ENCODE data around the gene SLC39A13.

The SLC39A13 gene

DNA sequence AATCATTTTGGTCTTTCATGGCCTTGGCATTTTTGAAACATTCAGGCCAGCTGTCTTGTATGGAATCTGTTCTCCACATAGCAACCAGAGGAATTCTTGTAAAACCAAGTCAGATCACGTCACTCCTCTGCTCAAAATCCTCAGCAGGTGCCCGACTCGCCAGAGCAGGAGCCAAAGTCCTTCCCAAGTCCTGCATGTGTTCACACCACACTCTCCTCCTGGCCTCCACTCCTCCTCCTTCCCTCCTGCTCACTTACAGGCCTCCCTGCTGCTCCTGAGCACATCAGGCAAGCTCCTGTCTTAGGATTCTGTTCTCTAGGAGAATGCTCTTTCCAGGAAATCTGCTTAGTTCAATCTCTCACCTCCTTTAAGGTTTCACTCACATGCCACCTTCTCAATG lies 24.8 kb downstream of the SLC39A13 start:
- DNase-seq: no peak

GRCh38 chr11:47434011-47434786 lies 25.8 kb downstream of the SLC39A13 start:
- no peak for DNase-seq

DNA sequence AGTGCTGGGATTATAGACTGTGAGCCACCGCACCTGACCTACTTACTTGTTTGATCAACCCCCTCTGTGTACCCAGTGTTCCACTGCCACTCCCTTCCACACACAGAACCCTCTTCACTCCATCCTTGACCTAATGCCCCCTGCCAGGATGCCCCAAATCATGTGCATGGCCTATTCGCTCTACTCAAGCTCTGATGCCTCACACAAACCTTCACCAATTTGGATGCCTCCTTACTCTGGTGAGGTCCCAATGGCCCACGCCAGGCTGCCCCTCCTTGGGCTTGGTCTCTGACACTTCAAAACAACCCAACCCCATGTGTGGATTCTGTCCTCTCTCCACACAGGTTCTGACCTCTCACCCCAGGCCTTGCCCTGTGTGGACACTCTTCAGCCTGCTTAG lies 27.3 kb downstream of the SLC39A13 start:
- no peak for DNase-seq

GRCh38 chr11:47436726-47437125 lies 28.3 kb downstream of the SLC39A13 start:
- DNase-seq: no peak

- DNase-seq: no peak
Measured at GRCh38 chr11:47437218-47437745, 28.9 kb downstream of the SLC39A13 start.

- DNase-seq: no peak
Measured at GRCh38 chr11:47437746-47438418, 29.5 kb downstream of the SLC39A13 start.

DNA sequence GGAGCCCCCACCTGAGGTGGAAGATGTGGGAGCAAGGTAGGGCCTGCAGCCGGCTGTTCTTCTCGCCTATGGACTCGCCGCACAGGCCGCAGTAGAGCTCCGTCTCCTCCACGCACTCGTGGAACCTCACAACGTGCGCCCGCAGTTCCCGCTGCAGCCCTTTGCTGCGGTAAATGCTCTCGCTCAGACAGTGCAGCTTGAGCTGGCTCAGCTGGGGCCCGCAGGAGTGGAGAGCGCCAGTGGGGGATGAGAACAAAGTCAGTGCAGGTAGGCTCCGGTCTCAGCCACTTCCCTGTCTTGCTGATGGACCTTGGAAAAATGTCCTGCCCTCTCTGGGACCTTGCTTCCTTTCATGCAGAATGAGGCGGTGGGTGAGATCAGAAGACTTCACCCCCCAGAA lies 30.3 kb downstream of the SLC39A13 start:
- DNase-seq: no peak

- DNase-seq: no peak
Measured at GRCh38 chr11:47440054-47440476, 31.7 kb downstream of the SLC39A13 start.

GRCh38 chr11:47441421-47441820 lies 33.0 kb downstream of the SLC39A13 start:
- DNase-seq: no peak

GRCh38 chr11:47442514-47442913 lies 34.1 kb downstream of the SLC39A13 start:
- no peak for DNase-seq

GRCh38 chr11:47443028-47443700 lies 34.8 kb downstream of the SLC39A13 start:
- DNase-seq: peak; percentile 7

DNA sequence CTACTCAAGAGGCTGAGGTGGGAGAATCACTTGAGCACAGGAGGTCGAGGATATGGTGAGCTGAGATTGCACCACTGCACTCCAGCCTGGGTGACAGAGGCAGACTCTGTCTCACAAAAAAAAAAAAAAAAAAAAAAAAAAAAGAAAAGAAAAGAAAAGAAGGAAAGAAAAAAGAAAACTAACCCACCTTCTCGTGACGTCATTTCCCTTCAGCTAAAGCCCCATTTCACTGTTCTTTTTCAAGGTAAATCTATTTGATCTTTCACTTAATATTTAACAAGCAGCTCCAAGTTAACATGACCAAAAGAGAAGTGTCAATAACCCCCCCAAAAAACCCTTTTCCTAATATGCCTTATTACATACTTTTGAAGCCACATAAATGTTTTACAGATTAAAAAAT lies 35.4 kb downstream of the SLC39A13 start:
- no peak for DNase-seq

DNA sequence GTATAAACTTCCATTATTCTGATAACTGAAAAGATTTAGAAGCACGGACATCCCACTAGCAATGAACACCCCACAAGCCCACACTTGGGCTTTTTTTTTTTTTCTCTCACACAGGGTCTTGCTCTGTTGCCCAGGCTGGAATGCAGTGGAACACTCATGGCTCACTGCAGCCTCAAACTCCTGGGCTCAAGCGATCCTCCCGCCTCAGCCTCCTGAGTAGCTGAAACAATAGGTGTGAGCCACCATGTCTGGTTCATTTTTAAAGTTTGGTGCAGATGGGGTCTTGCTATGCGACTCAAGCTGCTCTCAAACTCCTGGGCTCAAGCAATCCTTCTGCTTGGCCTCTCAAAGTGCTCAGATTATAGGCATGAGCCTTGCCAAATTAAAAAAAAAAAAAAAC lies 37.5 kb downstream of the SLC39A13 start:
- DNase-seq: no peak

- DNase-seq: no peak
Measured at GRCh38 chr11:47446833-47447232, 38.4 kb downstream of the SLC39A13 start.

DNA sequence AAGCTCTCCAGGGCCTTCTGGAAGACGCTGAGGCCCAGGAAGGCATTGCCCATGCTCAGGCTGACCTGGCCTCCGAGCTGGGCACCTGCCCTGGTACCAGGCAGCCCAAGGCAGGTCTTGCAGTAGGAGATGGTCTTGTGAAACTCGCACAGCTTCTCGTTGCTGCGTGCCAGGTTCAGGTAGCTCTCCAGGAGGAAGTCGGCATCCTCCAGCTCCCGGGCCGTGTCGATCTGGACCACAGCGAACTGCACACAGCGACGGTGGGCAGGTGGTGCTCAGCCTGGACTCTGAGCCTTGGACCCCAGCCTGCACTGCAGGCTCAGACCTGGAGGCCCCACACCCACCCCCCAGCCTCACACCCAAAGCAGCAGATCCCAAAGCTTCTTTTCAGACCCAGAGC lies 39.5 kb downstream of the SLC39A13 start:
- DNase-seq: no peak

DNA sequence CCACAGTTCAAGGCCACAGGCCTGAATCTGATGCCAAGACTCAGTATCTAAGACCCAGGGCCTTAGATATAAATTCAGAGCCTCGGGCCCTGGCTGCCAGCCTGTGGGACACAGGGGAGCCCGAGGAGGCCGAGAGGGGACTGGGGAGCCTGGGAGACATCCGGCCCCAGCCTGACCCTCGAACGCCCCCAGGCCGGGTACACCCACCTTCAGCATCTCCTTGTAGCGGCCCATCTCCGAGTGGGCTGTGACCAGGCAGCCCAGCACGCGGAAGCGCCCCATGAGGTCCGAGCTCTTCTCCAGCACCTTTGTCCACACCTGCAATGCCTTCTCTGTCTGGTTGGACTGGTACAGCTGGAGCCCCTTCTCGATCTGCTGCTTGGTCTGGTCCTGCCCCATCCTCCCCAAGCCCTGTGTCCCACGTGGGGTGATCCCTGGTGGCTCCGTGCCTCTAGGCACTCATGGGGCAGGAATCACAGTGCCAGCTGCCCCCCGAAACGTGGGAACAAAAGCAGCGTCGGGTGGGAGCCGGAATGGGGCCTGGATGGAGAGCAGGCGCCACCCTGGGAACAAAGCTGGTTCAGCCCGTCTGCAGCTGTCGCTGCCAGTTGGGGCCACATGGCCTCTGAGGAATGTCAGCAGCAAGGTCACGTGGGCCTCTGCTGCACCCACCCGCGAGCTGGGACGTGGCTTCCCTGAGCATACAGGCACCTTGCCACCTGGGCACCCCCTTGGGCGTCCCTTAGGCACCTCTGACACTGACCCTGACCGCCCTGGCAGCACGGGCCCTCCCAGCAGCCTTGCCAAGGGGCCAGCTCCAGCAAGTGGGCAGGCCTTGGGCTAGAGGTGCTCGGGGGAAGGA lies 40.4 kb downstream of the SLC39A13 start, which contains the start of gene RAPSN:
RAPSN (minus strand) TSS at position 571 of the 862 bp plus-strand sequence; CDS start at position 399, 172 bp downstream.
- DNase-seq: no peak

DNA sequence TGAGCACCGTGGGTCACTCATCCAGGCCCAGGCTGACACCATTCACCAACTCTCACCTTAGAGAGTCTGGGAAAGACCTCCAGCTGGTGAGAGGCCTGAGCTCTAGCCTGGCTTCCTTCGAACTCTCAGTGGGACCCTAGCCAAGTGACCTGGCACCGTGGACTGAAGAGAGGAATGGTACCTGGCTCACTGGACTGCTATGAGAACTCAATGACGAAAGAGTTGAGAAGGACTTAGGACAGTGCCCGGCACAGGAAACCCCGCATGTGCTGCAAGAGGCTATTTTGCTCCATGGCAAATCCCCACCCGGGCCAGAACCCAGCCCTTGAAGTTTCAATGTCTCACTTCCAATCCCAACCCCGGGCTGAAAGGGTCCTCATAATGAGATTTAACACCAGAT lies 41.2 kb downstream of the SLC39A13 start:
- no peak for DNase-seq

DNA sequence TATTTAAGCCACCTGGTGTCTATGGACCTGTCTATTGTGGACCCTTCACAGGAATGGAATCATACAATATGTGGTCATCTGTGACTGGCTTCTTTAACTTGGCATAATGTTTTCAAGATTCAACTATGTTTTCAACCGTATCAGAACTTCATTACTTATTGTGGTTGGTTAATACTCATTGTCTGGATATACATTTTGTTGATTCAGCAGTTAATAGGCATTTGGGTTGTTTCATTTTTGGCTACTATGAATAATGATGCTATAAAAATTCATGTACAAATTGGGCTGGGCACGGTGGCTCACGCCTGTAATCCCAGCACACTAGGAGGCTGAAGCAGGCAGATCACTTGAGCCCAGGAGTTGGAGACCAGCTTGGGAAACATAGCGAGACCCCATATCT lies 43.0 kb downstream of the SLC39A13 start:
- no peak for DNase-seq

- DNase-seq: no peak
Measured at GRCh38 chr11:47451990-47452389, 43.6 kb downstream of the SLC39A13 start.

DNA sequence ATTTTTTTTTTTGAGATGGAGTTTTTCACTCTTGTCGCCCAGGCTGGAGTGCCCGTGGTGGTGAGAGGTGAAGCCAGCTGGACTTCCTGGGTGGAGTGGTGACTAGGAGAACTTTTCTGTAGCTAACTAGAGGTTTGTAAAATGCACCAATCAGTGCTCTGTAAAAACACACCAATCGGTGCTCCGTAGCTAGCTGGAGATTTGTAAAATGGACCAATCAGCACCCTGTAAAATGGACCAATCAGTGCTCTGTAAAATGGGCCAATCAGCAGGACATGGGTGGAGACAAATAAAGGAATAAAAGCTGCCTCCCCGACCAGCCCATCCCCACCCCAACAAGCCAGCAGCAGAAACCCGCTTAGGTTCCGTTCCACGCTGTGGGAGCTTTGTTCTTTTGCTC lies 45.0 kb downstream of the SLC39A13 start:
- no peak for DNase-seq

GRCh38 chr11:47454258-47454671 lies 45.9 kb downstream of the SLC39A13 start:
- DNase-seq: peak; percentile 24

- no peak for DNase-seq
Measured at GRCh38 chr11:47460571-47461235, 52.3 kb downstream of the SLC39A13 start.

Data from NCI-H510A treated with DMSO at 0.1 percent for 48 hours (cell line).